GM08714 (cell line): ENCODE results near the gene TMTC4.

Experiments
- H3K4me3 ChIP-seq: fragments of 200-500 bp; sonication (Bioruptor generic); 2 replicates; pipeline ENCODE4 v1.5.1; 2014; ENCODE audit warnings: mild to moderate bottlenecking, low read length, inconsistent platforms
- ZNF274 ChIP-seq: IDR thresholded peaks from 2 replicates; pipeline ENCODE4 v1.6.1; 2012; ENCODE audit warnings: mild to moderate bottlenecking, low read depth, low read length

Gene TMTC4

GRCh38 chr13:100658363-100658762 lies 16.2 kb downstream of the TMTC4 start:
- no peak overlapping the region for H3K4me3 ChIP-seq
- no peak for TF ChIP-seq ZNF274

GRCh38 chr13:100657881-100658315 lies 16.7 kb downstream of the TMTC4 start:
- no peak for TF ChIP-seq ZNF274
- no peak overlapping the region for H3K4me3 ChIP-seq

GRCh38 chr13:100652510-100652909 lies 22.1 kb downstream of the TMTC4 start:
- H3K4me3 ChIP-seq = no peak overlapping the region
- TF ChIP-seq ZNF274 = no peak

GRCh38 chr13:100650326-100650725 lies 24.3 kb downstream of the TMTC4 start:
- no peak for TF ChIP-seq ZNF274
- no peak overlapping the region for H3K4me3 ChIP-seq

GRCh38 chr13:100648354-100648753 lies 26.2 kb downstream of the TMTC4 start:
- no peak for TF ChIP-seq ZNF274
- H3K4me3 ChIP-seq = no peak overlapping the region

GRCh38 chr13:100646871-100647270 lies 27.7 kb downstream of the TMTC4 start:
- no peak overlapping the region for H3K4me3 ChIP-seq
- TF ChIP-seq ZNF274 = no peak

- no peak for TF ChIP-seq ZNF274
- H3K4me3 ChIP-seq = no peak overlapping the region
Measured at GRCh38 chr13:100646030-100646673, 28.4 kb downstream of the TMTC4 start.

- no peak overlapping the region for H3K4me3 ChIP-seq
- no peak for TF ChIP-seq ZNF274
Measured at GRCh38 chr13:100645382-100645781, 29.2 kb downstream of the TMTC4 start.

- H3K4me3 ChIP-seq = no peak overlapping the region
- TF ChIP-seq ZNF274 = no peak
Measured at GRCh38 chr13:100644371-100644770, 30.2 kb downstream of the TMTC4 start.

GRCh38 chr13:100637796-100638195 lies 36.8 kb downstream of the TMTC4 start:
- no peak for TF ChIP-seq ZNF274
- H3K4me3 ChIP-seq = no peak overlapping the region

- no peak for TF ChIP-seq ZNF274
- no peak overlapping the region for H3K4me3 ChIP-seq
Measured at GRCh38 chr13:100637380-100637779, 37.2 kb downstream of the TMTC4 start.

GRCh38 chr13:100636441-100636840 lies 38.2 kb downstream of the TMTC4 start:
- TF ChIP-seq ZNF274 = no peak

GRCh38 chr13:100636004-100636403 lies 38.6 kb downstream of the TMTC4 start:
- no peak overlapping the region for H3K4me3 ChIP-seq
- no peak for TF ChIP-seq ZNF274

More at GRCh38 chr13:100636441-100636840, 38.2 kb downstream of the TMTC4 start:
- no peak overlapping the region for H3K4me3 ChIP-seq

GRCh38 chr13:100634696-100635095 lies 39.9 kb downstream of the TMTC4 start:
- TF ChIP-seq ZNF274 = no peak
- no peak overlapping the region for H3K4me3 ChIP-seq

- no peak overlapping the region for H3K4me3 ChIP-seq
- TF ChIP-seq ZNF274 = no peak
Measured at GRCh38 chr13:100633461-100633860, 41.1 kb downstream of the TMTC4 start.

- TF ChIP-seq ZNF274 = no peak
- no peak overlapping the region for H3K4me3 ChIP-seq
Measured at GRCh38 chr13:100630555-100630954, 44.0 kb downstream of the TMTC4 start.

- TF ChIP-seq ZNF274 = no peak
- H3K4me3 ChIP-seq = no peak overlapping the region
Measured at GRCh38 chr13:100627120-100627519, 47.5 kb downstream of the TMTC4 start.
